Neural cell (in vitro differentiated cells): ENCODE results near the gene WIPF3.

Source experiments
- EZH2 ChIP-seq: fragments of 200-600, 300-800 bp; shearing (Covaris generic), sonication (generic); IDR thresholded peaks from 2 replicates; pipeline ENCODE4 v1.6.1; 2014; ENCODE audit warnings: antibody characterized with exemption, low read length, borderline replicate concordance, mild to moderate bottlenecking; ENCODE audit not compliant: insufficient read depth, poor library complexity, severe bottlenecking
- MXI1 ChIP-seq: fragments of 450-650 bp; conservative IDR thresholded peaks from 2 replicates; pipeline ENCODE4 v1.6.1; 2014; ENCODE audit warnings: antibody characterized with exemption, mild to moderate bottlenecking; ENCODE audit not compliant: poor library complexity, severe bottlenecking
- RAD21 ChIP-seq: fragments of 450-650 bp; conservative IDR thresholded peaks from 2 replicates; pipeline ENCODE4 v1.6.1; 2014; ENCODE audit warnings: antibody characterized with exemption, mild to moderate bottlenecking, moderate library complexity
- TAF1 ChIP-seq: IDR thresholded peaks from 2 replicates; pipeline ENCODE4 v1.6.1; 2012; ENCODE audit warnings: low read depth
- TF ChIP-seq, protein P1 (sequence below): fragments of 450-650 bp; IDR thresholded peaks from 2 replicates; pipeline ENCODE4 v1.5.1; 2014; ENCODE audit warnings: antibody characterized with exemption, mild to moderate bottlenecking, moderate library complexity; ENCODE audit not compliant: poor library complexity, severe bottlenecking

DNA sequence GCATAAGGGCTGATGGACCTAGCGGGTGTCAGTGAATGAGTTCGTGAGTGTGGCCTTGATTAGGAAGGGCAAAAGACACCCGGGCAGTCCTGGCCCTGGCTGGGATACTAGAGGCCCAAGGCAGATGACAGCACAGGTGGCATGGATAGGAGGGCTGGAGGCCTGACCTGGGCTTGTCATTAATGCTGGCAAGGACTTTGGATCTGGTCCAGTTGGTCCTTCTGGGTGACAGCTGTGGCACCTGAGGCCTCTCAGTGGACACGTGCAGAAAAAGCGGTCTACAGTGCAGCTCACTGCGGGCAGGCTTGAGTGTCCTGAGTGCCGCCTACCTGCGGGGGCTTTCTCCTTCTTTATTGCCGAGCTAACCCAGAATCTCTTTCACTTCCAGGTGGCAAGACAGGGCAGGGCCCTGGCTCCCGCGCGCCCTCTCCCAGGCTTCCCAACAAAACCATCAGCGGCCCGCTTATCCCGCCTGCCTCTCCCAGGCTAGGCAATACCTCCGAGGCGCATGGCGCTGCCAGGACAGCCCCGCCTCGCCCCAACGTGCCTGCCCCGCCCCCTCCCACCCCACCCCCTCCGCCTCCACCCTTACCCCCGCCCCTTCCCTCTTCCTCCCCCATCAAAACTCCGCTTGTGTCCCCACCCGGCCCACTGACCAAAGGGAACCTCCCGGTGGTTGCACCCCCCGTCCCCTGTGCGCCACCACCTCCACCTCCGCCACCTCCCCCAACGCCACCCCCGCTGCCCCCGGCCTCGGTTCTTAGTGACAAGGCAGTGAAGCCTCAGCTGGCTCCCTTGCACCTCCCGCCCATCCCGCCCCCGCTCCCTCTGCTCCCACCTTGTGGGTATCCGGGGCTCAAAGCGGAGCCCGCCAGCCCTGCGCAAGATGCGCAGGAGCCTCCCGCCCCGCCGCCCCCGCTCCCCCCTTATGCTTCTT, 77.4 kb downstream of the WIPF3 start:
- no peak for TF ChIP-seq EZH2
- TF ChIP-seq, protein P1, sequence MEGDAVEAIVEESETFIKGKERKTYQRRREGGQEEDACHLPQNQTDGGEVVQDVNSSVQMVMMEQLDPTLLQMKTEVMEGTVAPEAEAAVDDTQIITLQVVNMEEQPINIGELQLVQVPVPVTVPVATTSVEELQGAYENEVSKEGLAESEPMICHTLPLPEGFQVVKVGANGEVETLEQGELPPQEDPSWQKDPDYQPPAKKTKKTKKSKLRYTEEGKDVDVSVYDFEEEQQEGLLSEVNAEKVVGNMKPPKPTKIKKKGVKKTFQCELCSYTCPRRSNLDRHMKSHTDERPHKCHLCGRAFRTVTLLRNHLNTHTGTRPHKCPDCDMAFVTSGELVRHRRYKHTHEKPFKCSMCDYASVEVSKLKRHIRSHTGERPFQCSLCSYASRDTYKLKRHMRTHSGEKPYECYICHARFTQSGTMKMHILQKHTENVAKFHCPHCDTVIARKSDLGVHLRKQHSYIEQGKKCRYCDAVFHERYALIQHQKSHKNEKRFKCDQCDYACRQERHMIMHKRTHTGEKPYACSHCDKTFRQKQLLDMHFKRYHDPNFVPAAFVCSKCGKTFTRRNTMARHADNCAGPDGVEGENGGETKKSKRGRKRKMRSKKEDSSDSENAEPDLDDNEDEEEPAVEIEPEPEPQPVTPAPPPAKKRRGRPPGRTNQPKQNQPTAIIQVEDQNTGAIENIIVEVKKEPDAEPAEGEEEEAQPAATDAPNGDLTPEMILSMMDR, result no peak
- no peak for TF ChIP-seq MXI1
- TF ChIP-seq RAD21, result no peak
- TF ChIP-seq TAF1, result no peak
